ENCODE measurements around the gene C1GALT1.

DNA sequence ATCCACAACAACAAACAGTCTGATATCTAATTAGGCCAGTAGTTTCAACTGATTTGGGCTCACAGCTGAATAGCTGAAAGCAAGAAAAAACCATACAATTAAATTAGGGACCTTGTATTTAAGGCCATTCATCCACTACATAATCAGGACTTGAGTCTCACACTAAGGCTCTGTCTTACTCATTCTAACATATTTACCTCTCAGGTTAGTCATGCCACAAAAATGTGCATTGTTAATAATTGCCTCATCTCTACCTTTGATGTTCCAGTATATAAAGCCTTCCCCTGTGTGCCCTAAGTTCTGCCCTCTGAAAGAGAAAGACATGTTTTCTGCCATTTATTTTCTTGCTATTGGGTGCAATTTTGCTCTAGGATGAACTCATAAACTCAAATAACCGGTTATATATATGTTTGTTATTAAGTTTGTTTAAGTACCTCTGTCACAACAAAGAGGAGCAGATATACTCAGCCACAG is 5.3 kb upstream of the C1GALT1 start:
- TF ChIP-seq, protein P1, sequence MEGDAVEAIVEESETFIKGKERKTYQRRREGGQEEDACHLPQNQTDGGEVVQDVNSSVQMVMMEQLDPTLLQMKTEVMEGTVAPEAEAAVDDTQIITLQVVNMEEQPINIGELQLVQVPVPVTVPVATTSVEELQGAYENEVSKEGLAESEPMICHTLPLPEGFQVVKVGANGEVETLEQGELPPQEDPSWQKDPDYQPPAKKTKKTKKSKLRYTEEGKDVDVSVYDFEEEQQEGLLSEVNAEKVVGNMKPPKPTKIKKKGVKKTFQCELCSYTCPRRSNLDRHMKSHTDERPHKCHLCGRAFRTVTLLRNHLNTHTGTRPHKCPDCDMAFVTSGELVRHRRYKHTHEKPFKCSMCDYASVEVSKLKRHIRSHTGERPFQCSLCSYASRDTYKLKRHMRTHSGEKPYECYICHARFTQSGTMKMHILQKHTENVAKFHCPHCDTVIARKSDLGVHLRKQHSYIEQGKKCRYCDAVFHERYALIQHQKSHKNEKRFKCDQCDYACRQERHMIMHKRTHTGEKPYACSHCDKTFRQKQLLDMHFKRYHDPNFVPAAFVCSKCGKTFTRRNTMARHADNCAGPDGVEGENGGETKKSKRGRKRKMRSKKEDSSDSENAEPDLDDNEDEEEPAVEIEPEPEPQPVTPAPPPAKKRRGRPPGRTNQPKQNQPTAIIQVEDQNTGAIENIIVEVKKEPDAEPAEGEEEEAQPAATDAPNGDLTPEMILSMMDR (IDR thresholded peaks at IDR 0.05; ENCODE audit: low read depth, low read length), result no peak
- no peak for TF ChIP-seq POLR2A (IDR thresholded peaks at IDR 0.05; ENCODE audit: extremely low read depth, insufficient read length)
- no peak for TF ChIP-seq MYC (IDR thresholded peaks at IDR 0.05; ENCODE audit: low read depth, low read length)
- TF ChIP-seq, protein P2, sequence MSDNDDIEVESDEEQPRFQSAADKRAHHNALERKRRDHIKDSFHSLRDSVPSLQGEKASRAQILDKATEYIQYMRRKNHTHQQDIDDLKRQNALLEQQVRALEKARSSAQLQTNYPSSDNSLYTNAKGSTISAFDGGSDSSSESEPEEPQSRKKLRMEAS (IDR thresholded peaks at IDR 0.05; ENCODE audit: low read depth, low read length), result no peak

All from NB4 (cell line).